DMS53 treated with DMSO at 0.1 percent for 48 hours (cell line): ENCODE data around the gene HSPBAP1.

Experiments
- DNase-seq: peaks from one replicate; lab custom pipeline; 2025; ENCODE audit not compliant: unreplicated experiment; lab: John Stamatoyannopoulos, UW

Gene HSPBAP1

DNA sequence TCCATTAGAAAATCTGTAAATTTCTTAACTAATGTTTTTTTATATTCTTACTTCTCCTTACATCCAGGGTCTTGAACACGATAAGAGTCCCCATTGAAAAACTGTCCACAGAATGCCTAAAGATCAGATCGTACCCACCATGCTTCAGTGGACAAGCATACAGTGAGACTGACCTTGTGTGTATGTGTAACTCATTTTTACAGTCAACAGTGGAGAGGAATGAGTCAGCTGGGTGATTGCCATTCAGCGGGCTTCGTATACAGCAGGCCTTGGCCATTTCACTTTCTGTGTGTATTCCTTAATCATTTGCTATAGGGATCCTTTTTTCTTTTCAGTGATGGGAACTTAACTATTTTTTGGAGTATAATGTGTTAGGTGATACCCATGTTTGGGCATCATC, 102.4 kb downstream of the HSPBAP1 start:
- DNase-seq, result no peak

- no peak for DNase-seq
Observed at GRCh38 chr3:122690096-122690495, 103.5 kb downstream of the HSPBAP1 start.
